ENCODE results near the gene EMID1. TPM values are rescaled to one million over a fixed set of nuclear protein-coding genes. Genes with fewer than 3 reads are reported as not detected.

Gene EMID1
- polyA plus RNA-seq, 1 of the 3 experiments (the other 2 are of a cell fraction), result 1.1 TPM

DNA sequence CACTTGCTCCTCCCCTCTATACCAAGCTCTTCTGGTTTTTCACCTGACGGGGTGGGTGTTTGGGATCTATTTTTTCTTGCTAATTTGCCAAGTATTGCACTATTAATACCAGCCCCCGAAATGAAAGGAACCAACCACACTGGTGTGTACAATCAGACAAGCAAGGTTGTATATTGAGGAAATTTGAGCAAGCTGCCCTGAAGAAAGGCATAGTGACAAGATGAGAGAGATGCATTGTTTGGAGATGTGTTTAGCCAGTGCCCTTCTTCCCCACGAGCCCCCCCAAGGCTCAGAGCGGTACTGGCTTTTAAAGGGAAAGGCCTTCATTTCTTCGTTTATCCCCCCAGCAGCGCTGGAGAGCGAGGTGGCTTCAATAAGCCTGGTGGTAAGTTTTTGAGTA, 85.5 kb downstream of the EMID1 start:
- no peak overlapping the region for H3K4me2 ChIP-seq
- H3K9ac ChIP-seq, result no peak overlapping the region
- ChIA-PET POLR2A (no interaction called here), CTCF (interaction anchor here (1.0 kb wide), 1 partner anchor 68 kb away, joined by 3 read pairs; no protein-coding TSS in a partner anchor)
- H2AFZ ChIP-seq (ENCODE audit: low read depth), result no peak overlapping the region
- H3K9me2 ChIP-seq, result no peaks in the 10 kb centered on the region
- peaks cover 34% of the 10 kb centered on the region for H3F3A ChIP-seq (replicated peaks; ENCODE audit: insufficient read depth)
- TF ChIP-seq, protein P1, sequence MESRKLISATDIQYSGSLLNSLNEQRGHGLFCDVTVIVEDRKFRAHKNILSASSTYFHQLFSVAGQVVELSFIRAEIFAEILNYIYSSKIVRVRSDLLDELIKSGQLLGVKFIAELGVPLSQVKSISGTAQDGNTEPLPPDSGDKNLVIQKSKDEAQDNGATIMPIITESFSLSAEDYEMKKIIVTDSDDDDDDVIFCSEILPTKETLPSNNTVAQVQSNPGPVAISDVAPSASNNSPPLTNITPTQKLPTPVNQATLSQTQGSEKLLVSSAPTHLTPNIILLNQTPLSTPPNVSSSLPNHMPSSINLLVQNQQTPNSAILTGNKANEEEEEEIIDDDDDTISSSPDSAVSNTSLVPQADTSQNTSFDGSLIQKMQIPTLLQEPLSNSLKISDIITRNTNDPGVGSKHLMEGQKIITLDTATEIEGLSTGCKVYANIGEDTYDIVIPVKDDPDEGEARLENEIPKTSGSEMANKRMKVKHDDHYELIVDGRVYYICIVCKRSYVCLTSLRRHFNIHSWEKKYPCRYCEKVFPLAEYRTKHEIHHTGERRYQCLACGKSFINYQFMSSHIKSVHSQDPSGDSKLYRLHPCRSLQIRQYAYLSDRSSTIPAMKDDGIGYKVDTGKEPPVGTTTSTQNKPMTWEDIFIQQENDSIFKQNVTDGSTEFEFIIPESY (IDR thresholded peaks at IDR 0.05; ENCODE audit: borderline replicate concordance, low read depth), result no peak
- TF ChIP-seq ELF1 (IDR thresholded peaks at IDR 0.05) (no peak), NRF1 (IDR thresholded peaks at IDR 0.05; ENCODE audit: low read depth, low read length) (no peak), EP300 (IDR thresholded peaks at IDR 0.05; ENCODE audit: borderline replicate concordance in 1 of 2, low read depth in 1 of 2, low read length in 1 of 2) (no peak), POLR2AphosphoS5 (IDR thresholded peaks at IDR 0.05; ENCODE audit: low read depth, low read length) (no peak), GABPA (IDR thresholded peaks at IDR 0.05; ENCODE audit: low read depth) (no peak), CHD2 (IDR thresholded peaks at IDR 0.05; ENCODE audit: low read length, partially characterized antibody) (no peak), RFX5 (IDR thresholded peaks at IDR 0.05; ENCODE audit: low read length) (no peak), FOXM1 (IDR thresholded peaks at IDR 0.05; ENCODE audit: low read depth) (no peak)
- TF ChIP-seq, protein P2, sequence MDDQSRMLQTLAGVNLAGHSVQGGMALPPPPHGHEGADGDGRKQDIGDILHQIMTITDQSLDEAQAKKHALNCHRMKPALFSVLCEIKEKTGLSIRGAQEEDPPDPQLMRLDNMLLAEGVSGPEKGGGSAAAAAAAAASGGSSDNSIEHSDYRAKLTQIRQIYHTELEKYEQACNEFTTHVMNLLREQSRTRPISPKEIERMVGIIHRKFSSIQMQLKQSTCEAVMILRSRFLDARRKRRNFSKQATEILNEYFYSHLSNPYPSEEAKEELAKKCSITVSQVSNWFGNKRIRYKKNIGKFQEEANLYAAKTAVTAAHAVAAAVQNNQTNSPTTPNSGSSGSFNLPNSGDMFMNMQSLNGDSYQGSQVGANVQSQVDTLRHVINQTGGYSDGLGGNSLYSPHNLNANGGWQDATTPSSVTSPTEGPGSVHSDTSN (IDR thresholded peaks at IDR 0.05), result no peak
- TF ChIP-seq, protein P3, sequence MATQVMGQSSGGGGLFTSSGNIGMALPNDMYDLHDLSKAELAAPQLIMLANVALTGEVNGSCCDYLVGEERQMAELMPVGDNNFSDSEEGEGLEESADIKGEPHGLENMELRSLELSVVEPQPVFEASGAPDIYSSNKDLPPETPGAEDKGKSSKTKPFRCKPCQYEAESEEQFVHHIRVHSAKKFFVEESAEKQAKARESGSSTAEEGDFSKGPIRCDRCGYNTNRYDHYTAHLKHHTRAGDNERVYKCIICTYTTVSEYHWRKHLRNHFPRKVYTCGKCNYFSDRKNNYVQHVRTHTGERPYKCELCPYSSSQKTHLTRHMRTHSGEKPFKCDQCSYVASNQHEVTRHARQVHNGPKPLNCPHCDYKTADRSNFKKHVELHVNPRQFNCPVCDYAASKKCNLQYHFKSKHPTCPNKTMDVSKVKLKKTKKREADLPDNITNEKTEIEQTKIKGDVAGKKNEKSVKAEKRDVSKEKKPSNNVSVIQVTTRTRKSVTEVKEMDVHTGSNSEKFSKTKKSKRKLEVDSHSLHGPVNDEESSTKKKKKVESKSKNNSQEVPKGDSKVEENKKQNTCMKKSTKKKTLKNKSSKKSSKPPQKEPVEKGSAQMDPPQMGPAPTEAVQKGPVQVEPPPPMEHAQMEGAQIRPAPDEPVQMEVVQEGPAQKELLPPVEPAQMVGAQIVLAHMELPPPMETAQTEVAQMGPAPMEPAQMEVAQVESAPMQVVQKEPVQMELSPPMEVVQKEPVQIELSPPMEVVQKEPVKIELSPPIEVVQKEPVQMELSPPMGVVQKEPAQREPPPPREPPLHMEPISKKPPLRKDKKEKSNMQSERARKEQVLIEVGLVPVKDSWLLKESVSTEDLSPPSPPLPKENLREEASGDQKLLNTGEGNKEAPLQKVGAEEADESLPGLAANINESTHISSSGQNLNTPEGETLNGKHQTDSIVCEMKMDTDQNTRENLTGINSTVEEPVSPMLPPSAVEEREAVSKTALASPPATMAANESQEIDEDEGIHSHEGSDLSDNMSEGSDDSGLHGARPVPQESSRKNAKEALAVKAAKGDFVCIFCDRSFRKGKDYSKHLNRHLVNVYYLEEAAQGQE (IDR thresholded peaks at IDR 0.05; ENCODE audit: low read depth, low read length), result no peak
- peaks cover 75% of the 10 kb centered on the region for H4K20me1 ChIP-seq (ENCODE audit: insufficient read depth)
- H3K4me1 ChIP-seq (ENCODE audit: control insufficient read depth in 1 of 2, insufficient read depth in 2 of 2, low read depth in 1 of 2, low read length in 1 of 2), result no peaks in the 10 kb centered on the region
- no peak overlapping the region for H3K27ac ChIP-seq (ENCODE audit: low read depth in 2 of 2, low read length in 1 of 2)
- peaks cover 87% of the 10 kb centered on the region for H3K79me2 ChIP-seq (ENCODE audit: insufficient read depth)
- no peaks in the 10 kb centered on the region for H3K9me3 ChIP-seq
- H3K36me3 ChIP-seq (replicated peaks in 1 of 2; ENCODE audit: control insufficient read depth in 1 of 2, insufficient read depth in 2 of 2, low read length in 1 of 2), result peaks cover 81 to 98% of the 10 kb centered on the region in 2 experiments
- peak; percentile 30 for DNase-seq
- H3K27me3 ChIP-seq (ENCODE audit: insufficient read depth), result no peaks in the 10 kb centered on the region
- WGBS (ENCODE audit: low lambda C conversion rate), result 85% methylated on average over 7 of the region's 7 CpGs
- no peak overlapping the region for H3K4me3 ChIP-seq (ENCODE audit: low read depth in 2 of 2, low read length in 1 of 2)

DNA sequence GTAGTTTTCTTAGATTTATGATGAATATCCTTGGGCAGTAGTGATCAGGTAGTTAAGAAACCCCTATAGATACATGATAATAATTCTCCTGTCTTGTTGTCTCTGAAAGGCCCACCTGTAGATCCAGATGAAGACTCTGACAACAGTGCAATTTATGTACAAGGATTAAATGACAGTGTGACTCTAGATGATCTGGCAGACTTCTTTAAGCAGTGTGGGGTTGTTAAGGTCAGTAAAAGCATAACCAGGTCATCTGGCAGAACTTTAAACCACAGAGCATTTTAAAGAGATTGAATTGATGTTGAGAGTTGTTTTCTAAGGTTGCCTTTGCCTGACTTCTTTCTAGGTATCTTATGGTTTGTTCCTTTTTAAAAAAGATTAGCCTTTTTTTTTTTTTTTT, 86.7 kb downstream of the EMID1 start:
- H3K4me2 ChIP-seq, result no peak overlapping the region
- peaks cover 76% of the 10 kb centered on the region for H3K79me2 ChIP-seq (ENCODE audit: insufficient read depth)
- ChIA-PET POLR2A (no interaction called here), CTCF (interaction anchor here (0.6 to 1.4 kb wide), 2 partner anchors 21 to 58 kb away, joined by 3 to 4 read pairs; no protein-coding TSS in a partner anchor)
- no peak overlapping the region for H3K4me3 ChIP-seq (ENCODE audit: low read depth in 2 of 2, low read length in 1 of 2)
- peaks cover 69% of the 10 kb centered on the region for H4K20me1 ChIP-seq (ENCODE audit: insufficient read depth)
- no peak overlapping the region for H3K27ac ChIP-seq (ENCODE audit: low read depth in 2 of 2, low read length in 1 of 2)
- H3F3A ChIP-seq (replicated peaks; ENCODE audit: insufficient read depth), result peaks cover 38% of the 10 kb centered on the region
- H3K9me2 ChIP-seq, result no peaks in the 10 kb centered on the region
- no peaks in the 10 kb centered on the region for H3K27me3 ChIP-seq (ENCODE audit: insufficient read depth)
- no peaks in the 10 kb centered on the region for H3K4me1 ChIP-seq (ENCODE audit: control insufficient read depth in 1 of 2, insufficient read depth in 2 of 2, low read depth in 1 of 2, low read length in 1 of 2)
- peaks cover 83 to 99% of the 10 kb centered on the region in 2 experiments for H3K36me3 ChIP-seq (replicated peaks in 1 of 2; ENCODE audit: control insufficient read depth in 1 of 2, insufficient read depth in 2 of 2, low read length in 1 of 2)
- TF ChIP-seq SIN3A (IDR thresholded peaks at IDR 0.05; ENCODE audit: borderline replicate concordance, low read depth, low read length) (no peak), NFIC (IDR thresholded peaks at IDR 0.05; ENCODE audit: borderline replicate concordance) (no peak), CHD2 (IDR thresholded peaks at IDR 0.05; ENCODE audit: low read length, partially characterized antibody) (no peak), EP300 (IDR thresholded peaks at IDR 0.05; ENCODE audit: borderline replicate concordance in 1 of 2, low read depth in 1 of 2, low read length in 1 of 2) (no peak), GABPA (IDR thresholded peaks at IDR 0.05; ENCODE audit: low read depth) (no peak), GATA2 (CRISPR knock-in tag; IDR thresholded peaks at IDR 0.05) (no peak)
- no peak for DNase-seq
- no peak overlapping the region for H2AFZ ChIP-seq (ENCODE audit: low read depth)
- H3K9me3 ChIP-seq, result no peaks in the 10 kb centered on the region
- H3K9ac ChIP-seq, result no peak overlapping the region
